K562 (cell line): ENCODE data around the gene RPTOR. TPM values are rescaled to one million over a fixed set of nuclear protein-coding genes. Genes with fewer than 3 reads are reported as not detected.
"Not testable (repeated sequence)": the region's sequence is repeated elsewhere in the genome, so short reads cannot be mapped to it uniquely, and the experiment has no call there.

Source experiments
- ATAC-seq: fragments of 200-7000 bp; cut with Tn5 transposase; 3 replicates; pipeline ENCODE4 v1.9.1; 2020; ENCODE audit warnings: moderate library complexity
- BruUV-seq: library from RNA; stranded (reverse); fragments of 400-500 nt; replicated peaks from 2 replicates; lab custom pipeline; 2021; lab: Mats Ljungman, UMichigan
- CTCF ChIA-PET: fragments of 300-600 bp; formaldehyde crosslinking; extraction: SDS; loops from one replicate; lab custom pipeline; 2021; ENCODE audit warnings: low intra/inter-chr PET ratio; lab: Yijun Ruan, JAX
- POLR2A ChIA-PET: fragments of 300-600, 350-650 bp; sonication (Branson Sonifier 250); formaldehyde crosslinking; extraction: SDS; loops from one replicate; lab custom pipeline; 2021; ENCODE audit warnings: antibody characterized with exemption, inconsistent platforms; lab: Yijun Ruan, JAX
- DNase-seq, 4 experiments: peaks; one replicate each; pipeline versions ENCODE4 v3.0.0 to v3.0.0-alpha.2; 2011 to 2018; ENCODE audit warnings: low spot score in 3 of 4, mixed read lengths in 3 of 4; ENCODE audit errors: extremely low read depth in 1 of 4
- FAIRE-seq: peaks from 2 replicates; lab custom pipeline; 2011; peaks lifted over from hg19 to GRCh38; lab: Jason Lieb, UNC
- H2AFZ ChIP-seq: 2 replicates; pipeline ENCODE4 v1.6.0; 2011; ENCODE audit warnings: low read depth, low read length, control low read depth, inconsistent platforms
- H3K27ac ChIP-seq: fragments of 200-600 bp; 3 replicates; pipeline ENCODE4 v1.8.0; 2011; ENCODE audit warnings: low read depth, mild to moderate bottlenecking, control low read depth, inconsistent platforms, low read length, moderate library complexity, mixed read lengths; ENCODE audit errors: extremely low read depth
- H3K27me3 ChIP-seq, 2 experiments: fragments of 300-600 bp in 1 of 2; 2 replicates in 1 of 2; 3 replicates in 1 of 2; pipeline versions ENCODE4 v1.6.0 to v1.8.0; 2011; ENCODE audit warnings: inconsistent platforms in 2 of 2, low read length in 2 of 2, mild to moderate bottlenecking in 1 of 2, mixed read lengths in 1 of 2, moderate library complexity in 1 of 2; ENCODE audit not compliant: control insufficient read depth in 2 of 2, insufficient read depth in 2 of 2
- H3K36me3 ChIP-seq: fragments of 300-600 bp; 3 replicates; pipeline ENCODE4 v1.8.0; 2011; ENCODE audit warnings: mild to moderate bottlenecking, low read length, inconsistent platforms; ENCODE audit not compliant: control insufficient read depth, insufficient read depth
- H3K4me1 ChIP-seq, 2 experiments: fragments of 200-600 bp in 1 of 2; replicated peaks in 1 of 2; 2 replicates in 1 of 2; 3 replicates in 1 of 2; pipeline versions ENCODE4 v1.5.1 to v1.8.0; 2011; ENCODE audit warnings: inconsistent platforms in 2 of 2, low read length in 2 of 2, mild to moderate bottlenecking in 1 of 2, mixed read lengths in 1 of 2, moderate library complexity in 1 of 2; ENCODE audit not compliant: control insufficient read depth in 2 of 2, insufficient read depth in 2 of 2
- H3K4me2 ChIP-seq: 2 replicates; pipeline ENCODE4 v1.6.1; 2011; ENCODE audit warnings: low read length, control low read depth, inconsistent platforms, mixed read lengths; ENCODE audit not compliant: insufficient read depth
- H3K4me3 ChIP-seq: fragments of 200-600 bp; sonication (generic), shearing (Covaris generic); 2 replicates; pipeline ENCODE4 v1.5.1; 2016; ENCODE audit warnings: control low read depth, inconsistent platforms
- H3K79me2 ChIP-seq: fragments of 200-600 bp; 3 replicates; pipeline ENCODE4 v1.8.0; 2011; ENCODE audit warnings: low read length, inconsistent platforms; ENCODE audit not compliant: control insufficient read depth, insufficient read depth
- H3K9ac ChIP-seq, 2 experiments: 2 replicates each; pipeline versions ENCODE4 v1.6.0 to v1.6.1; 2011; ENCODE audit warnings: low read depth in 2 of 2, low read length in 2 of 2, control low read depth in 1 of 2, inconsistent platforms in 1 of 2, mild to moderate bottlenecking in 1 of 2, mixed read lengths in 1 of 2; ENCODE audit not compliant: insufficient read depth in 1 of 2
- H3K9me1 ChIP-seq: one replicate; pipeline ENCODE4 v1.6.0; 2011; ENCODE audit warnings: inconsistent platforms, mild to moderate bottlenecking, low read length, moderate library complexity; ENCODE audit not compliant: control insufficient read depth, insufficient read depth
- H3K9me3 ChIP-seq: replicated peaks from 2 replicates; pipeline ENCODE4 v1.5.1; 2011; ENCODE audit warnings: low read depth, low read length, inconsistent platforms; ENCODE audit not compliant: control insufficient read depth, insufficient read depth
- H4K20me1 ChIP-seq: replicated peaks from 2 replicates; pipeline ENCODE4 v1.6.1; 2011; ENCODE audit warnings: low read length, inconsistent platforms, mixed read lengths; ENCODE audit not compliant: control insufficient read depth, insufficient read depth
- FOXK1 ChIP-seq: sonication (generic); formaldehyde crosslinking; IDR thresholded peaks from 2 replicates; pipeline ENCODE4 v1.8.0; 2022; ENCODE audit warnings: missing genetic modification reagents, mild to moderate bottlenecking, borderline replicate concordance
- SPI1 ChIP-seq: IDR thresholded peaks from 2 replicates; pipeline ENCODE4 v1.6.1; 2011; ENCODE audit warnings: low read depth, low read length, control low read depth, borderline replicate concordance
- ZNF431 ChIP-seq: sonication (generic); formaldehyde crosslinking; IDR thresholded peaks from 2 replicates; pipeline ENCODE4 v1.8.0; 2022; ENCODE audit warnings: mild to moderate bottlenecking, missing genetic modification reagents
- WGBS: fragments of 100-300 bp; shearing (Covaris generic); methylation state at CpG from one replicate; pipeline ENCODE4 v1.1.6; 2016; ENCODE audit warnings: low coverage, mixed read lengths; ENCODE audit not compliant: insufficient coverage; ENCODE audit errors: missing lambda C conversion rate; 5-methylcytosine and 5-hydroxymethylcytosine counted together
- in situ Hi-C: fragments of 300-500 bp; cut with MboI; formaldehyde crosslinking; loops from 4 replicates; pipeline ENCODE4 v1.15.0; 2018; ENCODE audit warnings: inconsistent platforms, mixed read lengths
- intact Hi-C: fragments of 100-400 bp; cut with micrococcal nuclease; formaldehyde crosslinking; loops from 2 replicates; pipeline ENCODE4 v1.14.2; 2022
- polyA plus RNA-seq, 8 experiments: library from polyadenylated mRNA; depleted of rRNA in 4 of 8; stranded (reverse) in 5 of 8; unstranded in 3 of 8; fragments of >200 nt; fragmentation: Nextera tagmentation in 2 of 8; fragmentation: Illumina TruSeq in 1 of 8; extraction: Ambion mirVana in 2 of 8; extraction: Trizol in 1 of 8; gene quantifications; 2 replicates each; pipeline versions ENCODE4 v1.2.1 to v1.2.3, GENCODE V29; 2011 to 2014; ENCODE audit warnings: inconsistent platforms in 1 of 8, missing spikeins in 1 of 8
- total RNA-seq, 7 experiments: library from RNA; depleted of rRNA in 6 of 7; stranded (reverse); fragments of >200 nt in 6 of 7; fragmentation: Illumina TruSeq in 2 of 7; extraction: Trizol in 2 of 7; gene quantifications; 2 replicates each; pipeline versions ENCODE4 v1.2.1 to v1.2.3, GENCODE V29; 2011 to 2021; ENCODE audit warnings: low replicate concordance in 1 of 7

RPTOR gene
- total and polyA plus RNA-seq, 9 of the 15 experiments (the other 6 are each of a cell fraction or from before 2014, with no cell fraction given) = 0.24 to 54.1 (median 10.2) TPM

GRCh38 chr17:80796430-80796861 lies 251.8 kb downstream of the RPTOR start:
- 72% methylated on average over 9 of the region's 9 CpGs for WGBS
- Histone ChIP-seq H3K27me3 (no peaks in the 10 kb centered on the region), H3K4me2 (no peak overlapping the region), H3K9me1 (peaks cover 6% of the 10 kb centered on the region), H4K20me1 (no peaks in the 10 kb centered on the region), H3K9me3 (no peaks in the 10 kb centered on the region; the same call in 1 of the 2 replicates)
- no peak for DNase-seq
- no TSS peak for BruUV-seq
- TF ChIP-seq FOXK1 (CRISPR knock-in tag) = no peak
- peak; percentile 20; the same call in 1 of the 2 replicates for TF ChIP-seq SPI1
- peak; percentile 95 for TF ChIP-seq ZNF431 (CRISPR knock-in tag)
- TF ChIP-seq, all 486 proteins: peak for 2
- no peak overlapping the region for H3K4me3 ChIP-seq
- ATAC-seq (no peak), FAIRE-seq (no peak)
- H3K36me3 ChIP-seq = peaks cover 22% of the 10 kb centered on the region; the same call in 2 of the 3 replicates
- intact Hi-C loops (no loop called here), in situ Hi-C loops (no loop called here)
- ChIA-PET POLR2A (no interaction called here), CTCF (no interaction called here)
- peaks cover 4% of the 10 kb centered on the region; the same call in 1 of the 3 replicates for H3K79me2 ChIP-seq
- no peak overlapping the region for H2AFZ ChIP-seq
- H3K9ac ChIP-seq = no peak overlapping the region
- no peak overlapping the region for H3K27ac ChIP-seq
- H3K4me1 ChIP-seq = peaks cover 18 to 23% of the 10 kb centered on the region in 2 experiments

GRCh38 chr17:80797222-80797621 lies 252.6 kb downstream of the RPTOR start:
- DNase-seq, H2AFZ ChIP-seq, H3K9me3 ChIP-seq, H3K9ac ChIP-seq, H3K4me3 ChIP-seq, FAIRE-seq, BruUV-seq, H3K27ac ChIP-seq, H3K4me2 ChIP-seq, in situ Hi-C loops, ATAC-seq, H3K79me2 ChIP-seq, intact Hi-C loops, H4K20me1 ChIP-seq, H3K9me1 ChIP-seq, H3K27me3 ChIP-seq, CTCF ChIA-PET: not testable (repeated sequence)
- peaks cover 21% of the 10 kb centered on the region; the same call in 2 of the 3 replicates for H3K36me3 ChIP-seq
- POLR2A ChIA-PET = interaction anchor here (0.7 kb wide), 1 partner anchor 230 kb away, joined by 3 read pairs; no protein-coding TSS in a partner anchor
- peaks cover 10 to 19% of the 10 kb centered on the region in 2 experiments for H3K4me1 ChIP-seq
- 97% methylated on average over 5 of the region's 5 CpGs for WGBS
